Colonic mucosa (tissue), 4 donors: ENCODE results near the gene KDM4C. TPM values are rescaled to one million over a fixed set of nuclear protein-coding genes. Genes with fewer than 3 reads are reported as not detected.

Experiments
- DNase-seq: peaks from one replicate; pipeline ENCODE4 v3.0.0-alpha.2; 2020
- H3K27ac ChIP-seq: fragments of 200-600 bp; one replicate; pipeline ENCODE4 v1.8.0; 2021
- H3K27me3 ChIP-seq: fragments of 200-600 bp; one replicate; pipeline ENCODE4 v1.8.0; 2021
- H3K36me3 ChIP-seq: fragments of 200-600 bp; one replicate; pipeline ENCODE4 v1.8.0; 2021
- H3K4me1 ChIP-seq: fragments of 200-600 bp; one replicate; pipeline ENCODE4 v1.8.0; 2021; ENCODE audit warnings: mild to moderate bottlenecking
- H3K4me3 ChIP-seq: fragments of 200-600 bp; one replicate; pipeline ENCODE4 v1.8.0; 2021
- H3K9ac ChIP-seq, 2 donors: one replicate each; pipeline ENCODE4 v1.7.0; 2013; ENCODE audit warnings: control low read depth in 2 of 2, low read depth in 2 of 2, low read length in 2 of 2
- H3K9me3 ChIP-seq: fragments of 200-600 bp; one replicate; pipeline ENCODE4 v1.8.0; 2021
- intact Hi-C: fragments of 100-400 bp; cut with DNase I; formaldehyde crosslinking; loops from one replicate; pipeline ENCODE4 v1.14.1; 2022
- total RNA-seq, 2 donors: library from RNA; stranded (reverse); fragmentation: NEBNext Ultra II Directional in 1 of 2; extraction: Animal tissue kit (Norgen Biotek cat#: 25700) in 1 of 2; gene quantifications; one replicate each; pipeline ENCODE4 v1.2.1, GENCODE V29; 2021
- TF ChIP-seq, protein P1 (sequence below): fragments of 200-600 bp; IDR thresholded peaks from one replicate; pipeline ENCODE4 v1.8.0; 2022; ENCODE audit warnings: antibody characterized with exemption, mild to moderate bottlenecking
- donor health status: healthy.
- donor health status: DM: no; HTN: no; CAD: no.
- donor health status: DM: no; HTN: no; CAD: no.

The KDM4C gene
- total RNA-seq, 2 donors from 2014 or later = 37.3 to 42.0 TPM

DNA sequence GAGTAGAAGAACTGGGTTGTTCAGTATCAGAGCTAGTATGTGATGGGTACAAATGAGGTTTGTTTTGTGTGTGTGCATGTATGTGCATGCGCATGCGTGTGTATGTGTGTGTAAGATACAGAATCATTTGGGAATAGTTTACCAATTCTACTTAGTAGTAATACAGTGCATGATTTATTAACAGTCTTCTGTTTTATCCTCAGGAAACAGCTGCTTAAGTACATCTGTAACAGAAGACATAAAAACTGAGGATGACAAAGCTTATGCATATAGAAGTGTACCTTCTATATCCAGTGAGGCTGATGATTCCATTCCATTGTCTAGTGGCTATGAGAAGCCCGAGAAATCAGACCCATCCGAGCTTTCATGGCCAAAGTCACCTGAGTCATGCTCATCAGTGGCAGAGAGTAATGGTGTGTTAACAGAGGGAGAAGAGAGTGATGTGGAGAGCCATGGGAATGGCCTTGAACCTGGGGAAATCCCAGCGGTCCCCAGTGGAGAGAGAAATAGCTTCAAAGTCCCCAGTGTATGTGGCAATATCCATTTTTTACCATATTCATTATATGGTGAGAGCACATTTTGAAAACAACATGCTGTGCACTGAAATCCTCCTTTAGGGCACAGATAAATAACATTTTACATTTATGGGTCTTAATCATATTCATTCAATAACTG lies 228.5 kb downstream of the KDM4C start:
- H3K9me3 ChIP-seq = no peaks in the 10 kb centered on the region
- H3K36me3 ChIP-seq = no peaks in the 10 kb centered on the region
- H3K4me1 ChIP-seq = no peaks in the 10 kb centered on the region
- intact Hi-C loops = no loop called here
- TF ChIP-seq, protein P1, sequence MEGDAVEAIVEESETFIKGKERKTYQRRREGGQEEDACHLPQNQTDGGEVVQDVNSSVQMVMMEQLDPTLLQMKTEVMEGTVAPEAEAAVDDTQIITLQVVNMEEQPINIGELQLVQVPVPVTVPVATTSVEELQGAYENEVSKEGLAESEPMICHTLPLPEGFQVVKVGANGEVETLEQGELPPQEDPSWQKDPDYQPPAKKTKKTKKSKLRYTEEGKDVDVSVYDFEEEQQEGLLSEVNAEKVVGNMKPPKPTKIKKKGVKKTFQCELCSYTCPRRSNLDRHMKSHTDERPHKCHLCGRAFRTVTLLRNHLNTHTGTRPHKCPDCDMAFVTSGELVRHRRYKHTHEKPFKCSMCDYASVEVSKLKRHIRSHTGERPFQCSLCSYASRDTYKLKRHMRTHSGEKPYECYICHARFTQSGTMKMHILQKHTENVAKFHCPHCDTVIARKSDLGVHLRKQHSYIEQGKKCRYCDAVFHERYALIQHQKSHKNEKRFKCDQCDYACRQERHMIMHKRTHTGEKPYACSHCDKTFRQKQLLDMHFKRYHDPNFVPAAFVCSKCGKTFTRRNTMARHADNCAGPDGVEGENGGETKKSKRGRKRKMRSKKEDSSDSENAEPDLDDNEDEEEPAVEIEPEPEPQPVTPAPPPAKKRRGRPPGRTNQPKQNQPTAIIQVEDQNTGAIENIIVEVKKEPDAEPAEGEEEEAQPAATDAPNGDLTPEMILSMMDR = no peak
- H3K27me3 ChIP-seq = no peaks in the 10 kb centered on the region
- H3K27ac ChIP-seq = no peak overlapping the region
- H3K9ac ChIP-seq = no peak overlapping the region
- no peak for DNase-seq
- H3K4me3 ChIP-seq = no peak overlapping the region

GRCh38 chr9:6987381-6987780 lies 229.6 kb downstream of the KDM4C start:
- H3K27me3 ChIP-seq = no peaks in the 10 kb centered on the region
- no peaks in the 10 kb centered on the region for H3K9me3 ChIP-seq
- TF ChIP-seq, protein P1 = no peak
- no peaks in the 10 kb centered on the region for H3K4me1 ChIP-seq
- no peaks in the 10 kb centered on the region for H3K36me3 ChIP-seq
- H3K9ac ChIP-seq = no peak overlapping the region
- H3K4me3 ChIP-seq = no peak overlapping the region
- H3K27ac ChIP-seq = no peak overlapping the region
- intact Hi-C loops = no loop called here
- no peak for DNase-seq

DNA sequence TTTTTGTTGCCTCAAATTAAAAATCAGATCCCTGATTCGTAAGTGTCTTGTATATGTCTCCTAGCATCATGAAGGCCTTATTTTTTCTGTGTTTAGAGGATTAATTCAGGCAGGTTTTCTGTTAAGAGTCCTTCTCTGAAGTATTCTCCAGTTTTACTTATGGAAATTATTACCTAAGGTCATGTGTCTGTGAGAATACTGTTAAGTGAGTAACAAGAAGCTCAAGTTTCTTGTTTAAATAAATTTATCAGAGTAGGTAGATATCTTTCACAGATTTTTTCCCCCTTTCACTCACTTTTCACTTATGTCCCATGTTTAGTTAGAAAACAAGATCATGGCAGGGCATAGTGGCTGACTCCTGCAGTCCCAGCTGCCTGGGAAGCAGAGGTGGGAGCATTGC lies 233.6 kb downstream of the KDM4C start:
- Histone ChIP-seq H3K9me3 (no peaks in the 10 kb centered on the region), H3K27ac (no peak overlapping the region), H3K36me3 (no peaks in the 10 kb centered on the region), H3K27me3 (no peaks in the 10 kb centered on the region), H3K4me1 (no peaks in the 10 kb centered on the region), H3K4me3 (no peak overlapping the region), H3K9ac (no peak overlapping the region)
- intact Hi-C loops = no loop called here
- TF ChIP-seq, protein P1 = no peak
- no peak for DNase-seq

- DNase-seq = no peak
- intact Hi-C loops = no loop called here
- Histone ChIP-seq H3K4me1 (no peaks in the 10 kb centered on the region), H3K27ac (no peak overlapping the region), H3K9me3 (no peaks in the 10 kb centered on the region), H3K4me3 (no peak overlapping the region), H3K27me3 (no peaks in the 10 kb centered on the region), H3K36me3 (no peaks in the 10 kb centered on the region), H3K9ac (no peak overlapping the region)
- TF ChIP-seq, protein P1 = no peak
These were observed 238.5 kb downstream of the KDM4C start for GRCh38 chr9:6996061-6996854.

DNA sequence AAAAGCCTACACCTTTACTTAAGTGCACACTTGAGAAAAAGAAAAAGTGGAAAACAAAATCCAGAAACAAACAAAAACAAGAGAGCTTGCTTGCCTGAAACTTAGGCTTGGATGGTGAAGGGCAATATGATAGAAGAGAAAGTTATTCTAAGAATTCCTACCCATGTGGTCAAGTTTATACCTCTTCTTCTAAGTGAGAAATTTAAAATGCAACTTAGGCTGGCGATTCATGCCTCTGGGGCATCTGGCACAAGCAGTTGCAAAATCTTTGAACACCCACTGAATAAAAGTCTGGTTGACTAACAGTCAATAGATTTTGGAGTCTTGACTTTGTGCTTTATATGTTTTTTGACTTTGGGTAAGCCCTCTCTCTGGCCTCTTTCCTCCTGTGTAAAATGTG lies 239.6 kb downstream of the KDM4C start:
- no peaks in the 10 kb centered on the region for H3K4me1 ChIP-seq
- no peak for DNase-seq
- intact Hi-C loops = no loop called here
- no peak overlapping the region for H3K4me3 ChIP-seq
- H3K36me3 ChIP-seq = no peaks in the 10 kb centered on the region
- TF ChIP-seq, protein P1 = no peak
- no peak overlapping the region for H3K9ac ChIP-seq
- no peak overlapping the region for H3K27ac ChIP-seq
- no peaks in the 10 kb centered on the region for H3K27me3 ChIP-seq
- no peaks in the 10 kb centered on the region for H3K9me3 ChIP-seq
